SK-N-SH (cell line): Measurements from ENCODE around the gene EFCAB7. TPM values are rescaled to one million over a fixed set of nuclear protein-coding genes. Genes with fewer than 3 reads are reported as not detected.
A peak's percentile ranks its signal among the peaks of the same experiment; 100 is the strongest.

Source experiments
- CTCF ChIA-PET: fragments of 300-600, 350-600 bp; formaldehyde crosslinking; extraction: SDS; loops from one replicate; lab custom pipeline; 2021; lab: Yijun Ruan, JAX
- POLR2A ChIA-PET: fragments of 350-600 bp; sonication (Branson Sonifier 250); formaldehyde crosslinking; extraction: SDS; loops from one replicate; lab custom pipeline; 2020; ENCODE audit warnings: antibody characterized with exemption, inconsistent platforms; lab: Yijun Ruan, JAX
- DNase-seq: peaks from one replicate; pipeline ENCODE4 v3.0.0; 2012
- H2AFZ ChIP-seq: fragments of 200-600 bp; sonication (generic); 2 replicates; pipeline ENCODE4 v1.8.1; 2016; ENCODE audit warnings: antibody characterized with exemption, mild to moderate bottlenecking, low read depth
- H3F3A ChIP-seq: fragments of 200-600 bp; sonication (generic); replicated peaks from 2 replicates; pipeline ENCODE3; 2016; ENCODE audit warnings: antibody characterized with exemption, mild to moderate bottlenecking; ENCODE audit not compliant: insufficient read depth
- H3K27ac ChIP-seq, 2 experiments: fragments of 200-500 bp in 1 of 2; fragments of 200-600 bp in 1 of 2; sonication (Bioruptor generic) in 1 of 2; sonication (generic), shearing (Covaris generic) in 1 of 2; 2 replicates each; pipeline versions ENCODE4 v1.5.1 to v1.6.1; 2014 to 2016; ENCODE audit warnings: low read depth in 2 of 2, inconsistent platforms in 1 of 2, low read length in 1 of 2, mild to moderate bottlenecking in 1 of 2, mixed read lengths in 1 of 2
- H3K27me3 ChIP-seq: fragments of 200-600 bp; sonication (generic), shearing (Covaris generic); 2 replicates; pipeline ENCODE4 v1.6.1; 2016; ENCODE audit warnings: mixed run types; ENCODE audit not compliant: insufficient read depth
- H3K36me3 ChIP-seq, 2 experiments: fragments of 200-500 bp in 1 of 2; fragments of 200-600 bp in 1 of 2; sonication (Bioruptor generic) in 1 of 2; sonication (generic) in 1 of 2; replicated peaks in 1 of 2; 2 replicates each; pipeline versions ENCODE3 to v1.5.1; 2014 to 2016; ENCODE audit warnings: low read length in 1 of 2, mild to moderate bottlenecking in 1 of 2; ENCODE audit not compliant: insufficient read depth in 2 of 2, control insufficient read depth in 1 of 2
- H3K4me1 ChIP-seq, 2 experiments: fragments of 200-500 bp in 1 of 2; fragments of 200-600 bp in 1 of 2; sonication (Bioruptor generic) in 1 of 2; sonication (generic), shearing (Covaris generic) in 1 of 2; 2 replicates each; pipeline versions ENCODE4 v1.5.1 to v1.6.1; 2014 to 2016; ENCODE audit warnings: low read depth in 1 of 2, low read length in 1 of 2, mixed run types in 1 of 2; ENCODE audit not compliant: insufficient read depth in 2 of 2, control insufficient read depth in 1 of 2
- H3K4me2 ChIP-seq: fragments of 200-600 bp; sonication (generic), shearing (Covaris generic); 2 replicates; pipeline ENCODE4 v1.6.1; 2017; ENCODE audit warnings: mixed run types
- H3K4me3 ChIP-seq, 2 experiments: fragments of 200-500 bp in 1 of 2; fragments of 200-600 bp in 1 of 2; sonication (Bioruptor generic) in 1 of 2; sonication (generic), shearing (Covaris generic) in 1 of 2; 2 replicates each; pipeline versions ENCODE4 v1.5.1 to v1.8.1; 2014 to 2016; ENCODE audit warnings: low read depth in 2 of 2, inconsistent platforms in 1 of 2, low read length in 1 of 2, mild to moderate bottlenecking in 1 of 2, mixed read lengths in 1 of 2, moderate library complexity in 1 of 2
- H3K79me2 ChIP-seq: fragments of 200-600 bp; sonication (generic); 2 replicates; pipeline ENCODE4 v1.8.1; 2017; ENCODE audit warnings: mild to moderate bottlenecking; ENCODE audit not compliant: insufficient read depth
- H3K9ac ChIP-seq: fragments of 200-600 bp; sonication (generic); 2 replicates; pipeline ENCODE4 v1.6.1; 2017; ENCODE audit warnings: mixed run types
- H3K9me2 ChIP-seq: fragments of 200-600 bp; sonication (generic); 2 replicates; pipeline ENCODE4 v1.6.1; 2017; ENCODE audit warnings: mixed run types
- H3K9me3 ChIP-seq: fragments of 200-600 bp; sonication (generic); 2 replicates; pipeline ENCODE4 v1.6.1; 2017; ENCODE audit warnings: mixed run types, mild to moderate bottlenecking, moderate library complexity
- H4K20me1 ChIP-seq: fragments of 200-600 bp; sonication (generic); 2 replicates; pipeline ENCODE4 v1.6.1; 2017; ENCODE audit warnings: mild to moderate bottlenecking, mixed run types; ENCODE audit not compliant: insufficient read depth
- CHD2 ChIP-seq: fragments of 150-350 bp; IDR thresholded peaks from 2 replicates; pipeline ENCODE4 v1.6.1; 2018; ENCODE audit warnings: low read length; ENCODE audit not compliant: partially characterized antibody
- ELF1 ChIP-seq: IDR thresholded peaks from 2 replicates; pipeline ENCODE4 v1.4.0; 2012
- EP300 ChIP-seq, 2 experiments: IDR thresholded peaks; 2 replicates each; pipeline versions ENCODE4 v1.4.0 to v1.6.1; 2012; ENCODE audit warnings: borderline replicate concordance in 1 of 2, low read depth in 1 of 2, low read length in 1 of 2
- FOXJ3 ChIP-seq: sonication (generic); formaldehyde crosslinking; IDR thresholded peaks from 2 replicates; pipeline ENCODE4 v1.5.1; 2020; ENCODE audit warnings: mild to moderate bottlenecking, missing genetic modification reagents
- GABPA ChIP-seq: IDR thresholded peaks from 2 replicates; pipeline ENCODE4 v1.4.0; 2012; ENCODE audit warnings: low read depth, mild to moderate bottlenecking
- GATA2 ChIP-seq: sonication (generic); formaldehyde crosslinking; IDR thresholded peaks from 2 replicates; pipeline ENCODE4 v1.5.0; 2020; ENCODE audit warnings: mild to moderate bottlenecking, missing genetic modification reagents
- IRF3 ChIP-seq: fragments of 150-350 bp; IDR thresholded peaks from 2 replicates; pipeline ENCODE4 v1.6.1; 2016; ENCODE audit warnings: mild to moderate bottlenecking, low read depth, low read length
- MEF2A ChIP-seq: IDR thresholded peaks from 2 replicates; pipeline ENCODE4 v1.4.0; 2012; ENCODE audit warnings: low read depth, borderline replicate concordance
- NRF1 ChIP-seq: IDR thresholded peaks from 2 replicates; pipeline ENCODE4 v1.6.1; 2012; ENCODE audit warnings: low read depth, mild to moderate bottlenecking, low read length
- POLR2AphosphoS5 ChIP-seq: IDR thresholded peaks from 2 replicates; pipeline ENCODE4 v1.6.1; 2012; ENCODE audit warnings: low read depth, low read length
- RAD21 ChIP-seq: IDR thresholded peaks from 2 replicates; pipeline ENCODE4 v1.6.1; 2012; ENCODE audit warnings: mild to moderate bottlenecking, low read length
- RCOR1 ChIP-seq: fragments of 150-350 bp; IDR thresholded peaks from 2 replicates; pipeline ENCODE4 v1.6.1; 2017; ENCODE audit warnings: antibody characterized with exemption, low read length
- RFX5 ChIP-seq: IDR thresholded peaks from 2 replicates; pipeline ENCODE4 v1.6.1; 2012; ENCODE audit warnings: mild to moderate bottlenecking, improper control_type of control experiment, low read length
- RXRA ChIP-seq: IDR thresholded peaks from 2 replicates; pipeline ENCODE4 v1.4.0; 2012; ENCODE audit warnings: low read depth, mild to moderate bottlenecking, borderline replicate concordance
- TAF1 ChIP-seq: IDR thresholded peaks from 2 replicates; pipeline ENCODE4 v1.6.1; 2012; ENCODE audit warnings: low read depth, mild to moderate bottlenecking, low read length, moderate library complexity, borderline replicate concordance
- TCF12 ChIP-seq: IDR thresholded peaks from 2 replicates; pipeline ENCODE4 v1.4.0; 2012
- TEAD4 ChIP-seq: IDR thresholded peaks from 2 replicates; pipeline ENCODE4 v1.4.0; 2012; ENCODE audit warnings: mild to moderate bottlenecking, borderline replicate concordance; ENCODE audit not compliant: insufficient read depth
- USF2 ChIP-seq: fragments of 150-350 bp; IDR thresholded peaks from 2 replicates; pipeline ENCODE4 v1.6.1; 2017; ENCODE audit warnings: antibody characterized with exemption, low read length, low read depth, borderline replicate concordance
- YY1 ChIP-seq: IDR thresholded peaks from 2 replicates; pipeline ENCODE4 v1.4.0; 2012; ENCODE audit warnings: low read depth, mild to moderate bottlenecking
- ZBTB33 ChIP-seq: IDR thresholded peaks from 2 replicates; pipeline ENCODE4 v1.4.0; 2012; ENCODE audit warnings: low read depth, borderline replicate concordance
- WGBS: methylation state at CpG from one replicate; pipeline ENCODE4 v1.1.6; 2017; ENCODE audit warnings: low lambda C conversion rate; 5-methylcytosine and 5-hydroxymethylcytosine counted together
- polyA plus RNA-seq, 3 experiments: library from polyadenylated mRNA; depleted of rRNA; stranded (reverse); fragments of >200 nt; gene quantifications; 2 replicates each; pipeline ENCODE4 v1.2.3, GENCODE V29; 2012
- TF ChIP-seq, protein P1 (sequence below): IDR thresholded peaks from 2 replicates; pipeline ENCODE4 v1.4.0; 2012; ENCODE audit warnings: low read depth
- TF ChIP-seq, protein P2 (sequence below): IDR thresholded peaks from 2 replicates; pipeline ENCODE4; 2012
- TF ChIP-seq, protein P3 (sequence below): fragments of 200-600 bp; sonication (generic); IDR thresholded peaks from 2 replicates; pipeline ENCODE4 v1.6.1; 2017; ENCODE audit warnings: antibody characterized with exemption, mild to moderate bottlenecking, moderate library complexity
- TF ChIP-seq, protein P4 (sequence below): IDR thresholded peaks from 2 replicates; pipeline ENCODE4 v1.4.0; 2012; ENCODE audit warnings: low read depth, borderline replicate concordance

Gene EFCAB7
- 2.4 and 2.7 TPM in 2 replicates for polyA plus RNA-seq (2012; rRNA removed)
- 3.3 and 4.4 TPM in 2 replicates for polyA plus RNA-seq (2012; cell fraction: cytosol; rRNA removed)
- polyA plus RNA-seq (2012; cell fraction: nucleus; rRNA removed) = 1.5 and 4.5 TPM in 2 replicates

DNA sequence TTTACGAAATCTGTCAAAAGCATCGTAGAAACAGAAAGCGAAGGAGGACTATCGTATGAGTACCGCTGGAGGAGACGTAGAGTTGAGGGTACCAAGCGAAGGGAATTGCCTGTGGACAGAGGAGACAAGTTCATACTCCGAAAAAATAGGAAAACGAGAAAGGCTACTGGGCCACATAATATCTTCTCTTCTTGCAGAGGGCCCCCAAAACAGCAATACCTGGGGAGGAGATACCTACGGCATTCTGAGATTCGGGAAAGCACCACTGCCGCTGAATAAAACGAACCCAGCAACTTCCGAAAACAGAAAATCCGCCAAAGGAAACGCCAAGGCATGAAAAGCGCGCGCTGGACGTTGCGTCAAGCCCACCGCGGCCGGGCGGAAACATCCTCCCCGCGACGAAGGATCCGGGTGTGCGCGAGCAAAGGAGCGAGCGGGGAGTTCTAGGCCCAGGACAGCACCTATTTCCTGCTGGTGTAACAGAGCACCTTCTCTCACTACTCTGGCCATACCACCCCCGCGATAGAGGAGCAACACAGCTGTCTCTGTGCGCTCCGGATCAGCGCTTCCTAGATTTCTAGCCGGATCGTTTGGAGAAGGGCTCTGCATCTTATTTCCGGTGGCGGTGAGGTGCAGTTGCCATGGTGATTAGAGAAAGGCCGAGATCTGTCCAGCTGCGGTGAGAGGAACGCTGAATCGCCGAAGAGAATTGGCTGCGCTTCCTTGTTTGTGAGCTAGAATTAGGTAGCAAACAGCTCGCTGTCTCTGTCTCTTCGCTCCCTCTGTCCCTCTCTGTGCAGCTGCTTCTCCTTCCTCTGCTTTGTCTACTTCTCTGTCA lies at the start of gene EFCAB7, which contains the start of gene ITGB3BP:
Gene EFCAB7, plus strand, starts transcription at position 635 of the 838 bp plus-strand sequence. CDS start 2,048 bp downstream, outside the sequence.
Gene ITGB3BP, minus strand, starts transcription at position 335 of the 838 bp plus-strand sequence. Its CDS starts 92 bp downstream, at position 243.
- H3K36me3 ChIP-seq = peaks cover 2 to 16% of the 10 kb centered on the region in 2 experiments
- peak within 1 kb of the TSS; percentile 91 for H2AFZ ChIP-seq
- peaks cover 43% of the 10 kb centered on the region for H3K79me2 ChIP-seq
- peak within 1 kb of the TSS; percentile 97 to 99 for H3K27ac ChIP-seq
- no peaks in the 10 kb centered on the region for H3K27me3 ChIP-seq
- H3F3A ChIP-seq = peaks cover 18% of the 10 kb centered on the region
- DNase-seq = peak; percentile 79
- H3K4me3 ChIP-seq = peak within 1 kb of the TSS; percentile 91 to 94
- no peaks in the 10 kb centered on the region for H3K9me3 ChIP-seq
- no peaks in the 10 kb centered on the region for H4K20me1 ChIP-seq
- no peaks in the 10 kb centered on the region for H3K9me2 ChIP-seq
- H3K9ac ChIP-seq = peak within 1 kb of the TSS; percentile 87
- H3K4me2 ChIP-seq = peak within 1 kb of the TSS; percentile 92
- under 1% methylated on average over 33 of the region's 50 CpGs for WGBS
- POLR2A ChIA-PET = interaction anchor here (1.2 kb wide), 1 partner anchor 16 kb away, joined by 3 read pairs; no protein-coding TSS in a partner anchor
- peaks cover 9 to 11% of the 10 kb centered on the region in 2 experiments; a peak in 3 of 4 replicates for H3K4me1 ChIP-seq
- CTCF ChIA-PET = interaction anchor here (0.9 to 1.6 kb wide), 3 partner anchors 16 to 196 kb away, joined by 3 to 7 read pairs (median 6); no protein-coding TSS in a partner anchor
- TF ChIP-seq, protein P1, sequence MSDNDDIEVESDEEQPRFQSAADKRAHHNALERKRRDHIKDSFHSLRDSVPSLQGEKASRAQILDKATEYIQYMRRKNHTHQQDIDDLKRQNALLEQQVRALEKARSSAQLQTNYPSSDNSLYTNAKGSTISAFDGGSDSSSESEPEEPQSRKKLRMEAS = peak; percentile 95
- TF ChIP-seq TEAD4 (0 out of 2 replicates have a peak, but pooled peaks have one; percentile 24), USF2 (no peak), YY1 (peak; percentile 62; the same call in 1 of the 2 replicates), RXRA (no peak), POLR2AphosphoS5 (peak; percentile 61), GATA2 (no peak), CHD2 (peak; percentile 70), RCOR1 (no peak), GABPA (peak; percentile 93), FOXJ3 (CRISPR knock-in tag) (no peak), TAF1 (peak; percentile 81), ZBTB33 (no peak), TCF12 (peak; percentile 41; the same call in 1 of the 2 replicates), NRF1 (no peak), RFX5 (0 out of 2 replicates have a peak, but pooled peaks have one; percentile 10), ELF1 (peak; percentile 93), IRF3 (no peak), MEF2A (no peak), RAD21 (no peak), EP300 (IDR thresholded peaks at IDR 0.05; ENCODE audit: borderline replicate concordance in 1 of 2, low read depth in 1 of 2, low read length in 1 of 2) (peak; percentile 24 to 29; a peak in 1 of 4 replicates)
- TF ChIP-seq, protein P2, sequence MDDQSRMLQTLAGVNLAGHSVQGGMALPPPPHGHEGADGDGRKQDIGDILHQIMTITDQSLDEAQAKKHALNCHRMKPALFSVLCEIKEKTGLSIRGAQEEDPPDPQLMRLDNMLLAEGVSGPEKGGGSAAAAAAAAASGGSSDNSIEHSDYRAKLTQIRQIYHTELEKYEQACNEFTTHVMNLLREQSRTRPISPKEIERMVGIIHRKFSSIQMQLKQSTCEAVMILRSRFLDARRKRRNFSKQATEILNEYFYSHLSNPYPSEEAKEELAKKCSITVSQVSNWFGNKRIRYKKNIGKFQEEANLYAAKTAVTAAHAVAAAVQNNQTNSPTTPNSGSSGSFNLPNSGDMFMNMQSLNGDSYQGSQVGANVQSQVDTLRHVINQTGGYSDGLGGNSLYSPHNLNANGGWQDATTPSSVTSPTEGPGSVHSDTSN = peak; percentile 15; the same call in 1 of the 2 replicates
- TF ChIP-seq, protein P3, sequence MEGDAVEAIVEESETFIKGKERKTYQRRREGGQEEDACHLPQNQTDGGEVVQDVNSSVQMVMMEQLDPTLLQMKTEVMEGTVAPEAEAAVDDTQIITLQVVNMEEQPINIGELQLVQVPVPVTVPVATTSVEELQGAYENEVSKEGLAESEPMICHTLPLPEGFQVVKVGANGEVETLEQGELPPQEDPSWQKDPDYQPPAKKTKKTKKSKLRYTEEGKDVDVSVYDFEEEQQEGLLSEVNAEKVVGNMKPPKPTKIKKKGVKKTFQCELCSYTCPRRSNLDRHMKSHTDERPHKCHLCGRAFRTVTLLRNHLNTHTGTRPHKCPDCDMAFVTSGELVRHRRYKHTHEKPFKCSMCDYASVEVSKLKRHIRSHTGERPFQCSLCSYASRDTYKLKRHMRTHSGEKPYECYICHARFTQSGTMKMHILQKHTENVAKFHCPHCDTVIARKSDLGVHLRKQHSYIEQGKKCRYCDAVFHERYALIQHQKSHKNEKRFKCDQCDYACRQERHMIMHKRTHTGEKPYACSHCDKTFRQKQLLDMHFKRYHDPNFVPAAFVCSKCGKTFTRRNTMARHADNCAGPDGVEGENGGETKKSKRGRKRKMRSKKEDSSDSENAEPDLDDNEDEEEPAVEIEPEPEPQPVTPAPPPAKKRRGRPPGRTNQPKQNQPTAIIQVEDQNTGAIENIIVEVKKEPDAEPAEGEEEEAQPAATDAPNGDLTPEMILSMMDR = no peak
- TF ChIP-seq, protein P4, sequence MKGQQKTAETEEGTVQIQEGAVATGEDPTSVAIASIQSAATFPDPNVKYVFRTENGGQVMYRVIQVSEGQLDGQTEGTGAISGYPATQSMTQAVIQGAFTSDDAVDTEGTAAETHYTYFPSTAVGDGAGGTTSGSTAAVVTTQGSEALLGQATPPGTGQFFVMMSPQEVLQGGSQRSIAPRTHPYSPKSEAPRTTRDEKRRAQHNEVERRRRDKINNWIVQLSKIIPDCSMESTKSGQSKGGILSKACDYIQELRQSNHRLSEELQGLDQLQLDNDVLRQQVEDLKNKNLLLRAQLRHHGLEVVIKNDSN = peak; percentile 60; the same call in 1 of the 2 replicates
